Measurements from ENCODE around the gene GALNT10. TPM values are rescaled to one million over a fixed set of nuclear protein-coding genes. Genes with fewer than 3 reads are reported as not detected.
"Not testable (repeated sequence)": the region's sequence is repeated elsewhere in the genome, so short reads cannot be mapped to it uniquely, and the experiment has no call there.

GALNT10 gene
- total and polyA plus RNA-seq, 2 donors (not counting 1 experiment from before 2014, with no cell fraction given): 18.3 to 35.8 TPM

DNA sequence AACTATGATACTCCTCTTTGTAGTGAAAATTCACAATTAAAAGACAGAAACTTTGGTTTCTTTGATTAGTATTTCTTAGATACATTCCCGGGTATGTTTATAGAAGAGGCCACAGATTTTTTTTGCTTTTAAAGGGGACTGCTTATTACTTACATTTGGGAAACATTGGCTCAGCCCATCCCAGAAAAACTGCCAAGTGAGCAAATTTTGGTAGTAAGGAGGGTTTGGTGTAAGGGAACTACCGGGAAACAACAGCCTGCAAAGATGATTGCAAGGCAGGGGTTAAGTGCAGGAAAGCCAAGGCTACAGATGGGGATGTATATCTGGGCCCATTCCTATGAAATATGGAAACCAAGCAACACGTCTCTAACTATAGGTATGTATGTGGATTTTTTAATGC is 166.4 kb downstream of the GALNT10 start:
- H4K20me1 ChIP-seq (ENCODE audit: control insufficient read depth, extremely low read depth, insufficient read depth, low read length): no peaks in the 10 kb centered on the region
- H3K9ac ChIP-seq (ENCODE audit: insufficient read depth, low read length): no peak overlapping the region
- no peaks in the 10 kb centered on the region for H3K9me3 ChIP-seq (ENCODE audit: control insufficient read depth, insufficient read depth, low read depth, low read length)
- H2AFZ ChIP-seq (ENCODE audit: low read length): no peak overlapping the region
- no peaks in the 10 kb centered on the region for H3K36me3 ChIP-seq (ENCODE audit: control insufficient read depth, insufficient read depth, low read length)
- H3K27ac ChIP-seq (ENCODE audit: insufficient read depth, low read length): no peak overlapping the region
- TF ChIP-seq EZH2 (IDR thresholded peaks at IDR 0.05; ENCODE audit: low read length, missing control alignments): no peak
- TF ChIP-seq, protein P1, sequence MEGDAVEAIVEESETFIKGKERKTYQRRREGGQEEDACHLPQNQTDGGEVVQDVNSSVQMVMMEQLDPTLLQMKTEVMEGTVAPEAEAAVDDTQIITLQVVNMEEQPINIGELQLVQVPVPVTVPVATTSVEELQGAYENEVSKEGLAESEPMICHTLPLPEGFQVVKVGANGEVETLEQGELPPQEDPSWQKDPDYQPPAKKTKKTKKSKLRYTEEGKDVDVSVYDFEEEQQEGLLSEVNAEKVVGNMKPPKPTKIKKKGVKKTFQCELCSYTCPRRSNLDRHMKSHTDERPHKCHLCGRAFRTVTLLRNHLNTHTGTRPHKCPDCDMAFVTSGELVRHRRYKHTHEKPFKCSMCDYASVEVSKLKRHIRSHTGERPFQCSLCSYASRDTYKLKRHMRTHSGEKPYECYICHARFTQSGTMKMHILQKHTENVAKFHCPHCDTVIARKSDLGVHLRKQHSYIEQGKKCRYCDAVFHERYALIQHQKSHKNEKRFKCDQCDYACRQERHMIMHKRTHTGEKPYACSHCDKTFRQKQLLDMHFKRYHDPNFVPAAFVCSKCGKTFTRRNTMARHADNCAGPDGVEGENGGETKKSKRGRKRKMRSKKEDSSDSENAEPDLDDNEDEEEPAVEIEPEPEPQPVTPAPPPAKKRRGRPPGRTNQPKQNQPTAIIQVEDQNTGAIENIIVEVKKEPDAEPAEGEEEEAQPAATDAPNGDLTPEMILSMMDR (conservative IDR thresholded peaks at IDR 0.05 in 1 of 2, IDR thresholded peaks at IDR 0.05 in 1 of 2; ENCODE audit: low read depth in 1 of 2, low read length in 2 of 2): no peak
- H3K79me2 ChIP-seq (ENCODE audit: control insufficient read depth, insufficient read depth, low read length): no peaks in the 10 kb centered on the region
- H3K27me3 ChIP-seq (ENCODE audit: control insufficient read depth, insufficient read depth, low read length): no peaks in the 10 kb centered on the region
- no peak for DNase-seq (ENCODE audit: low read depth in 2 of 2)
- peak overlapping the region; percentile 48 for H3K4me2 ChIP-seq (ENCODE audit: extremely low read depth, insufficient read depth, low read length)
- H3K4me3 ChIP-seq (replicated peaks in 1 of 4; ENCODE audit: control extremely low read depth in 1 of 4, insufficient read depth in 1 of 4, low read depth in 3 of 4, low read length in 4 of 4): no peak overlapping the region
- peaks cover 17% of the 10 kb centered on the region for H3K4me1 ChIP-seq (ENCODE audit: control insufficient read depth, extremely low read depth, insufficient read depth, low read length)

DNA sequence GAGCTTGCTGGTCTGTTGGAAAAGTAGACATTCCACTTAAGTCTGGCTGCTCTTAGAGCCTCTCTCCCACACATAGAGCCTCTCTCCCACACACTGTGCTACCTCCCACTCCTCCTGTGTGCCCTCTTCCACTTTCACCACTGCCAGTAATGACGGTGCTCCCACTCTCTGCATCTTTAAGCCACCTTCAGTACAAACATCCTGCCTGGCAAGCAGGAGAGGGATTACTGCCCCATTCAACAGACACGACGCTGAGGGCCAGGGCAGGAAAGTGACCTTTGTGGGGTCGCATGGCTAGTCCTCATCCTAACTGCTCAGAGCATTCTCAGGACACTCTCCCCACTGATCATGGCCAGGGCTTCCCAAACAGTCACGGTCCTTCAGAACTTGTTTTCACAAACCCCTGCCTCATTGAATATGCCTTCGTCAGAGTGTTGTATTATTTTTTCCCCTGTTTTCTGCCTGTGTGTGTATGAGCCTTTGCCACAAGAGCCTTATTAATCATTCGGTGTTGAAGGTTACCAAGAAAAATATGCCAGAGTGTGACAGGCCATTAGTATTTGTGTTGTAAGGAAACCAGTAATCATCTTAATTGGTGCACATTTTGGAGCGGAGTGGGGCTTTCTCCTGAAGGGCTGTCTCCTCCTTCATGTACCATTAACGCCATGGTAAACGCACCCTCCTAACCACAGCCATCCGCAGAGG is 168.1 kb downstream of the GALNT10 start:
- Histone ChIP-seq H3K9me3 (ENCODE audit: control insufficient read depth, insufficient read depth, low read depth, low read length) (no peaks in the 10 kb centered on the region), H3K27ac (ENCODE audit: insufficient read depth, low read length) (peak overlapping the region; percentile 6), H3K27me3 (ENCODE audit: control insufficient read depth, insufficient read depth, low read length) (no peaks in the 10 kb centered on the region), H3K4me2 (ENCODE audit: extremely low read depth, insufficient read depth, low read length) (no peak overlapping the region), H3K4me3 (replicated peaks in 1 of 4; ENCODE audit: control extremely low read depth in 1 of 4, insufficient read depth in 1 of 4, low read depth in 3 of 4, low read length in 4 of 4) (no peak overlapping the region), H3K9ac (ENCODE audit: insufficient read depth, low read length) (no peak overlapping the region), H3K79me2 (ENCODE audit: control insufficient read depth, insufficient read depth, low read length) (no peaks in the 10 kb centered on the region), H3K36me3 (ENCODE audit: control insufficient read depth, insufficient read depth, low read length) (no peaks in the 10 kb centered on the region), H2AFZ (ENCODE audit: low read length) (no peak overlapping the region), H4K20me1 (ENCODE audit: control insufficient read depth, extremely low read depth, insufficient read depth, low read length) (no peaks in the 10 kb centered on the region), H3K4me1 (ENCODE audit: control insufficient read depth, extremely low read depth, insufficient read depth, low read length) (peaks cover 17% of the 10 kb centered on the region)
- TF ChIP-seq, protein P1 (conservative IDR thresholded peaks at IDR 0.05 in 1 of 2, IDR thresholded peaks at IDR 0.05 in 1 of 2; ENCODE audit: low read depth in 1 of 2, low read length in 2 of 2): no peak
- TF ChIP-seq EZH2 (IDR thresholded peaks at IDR 0.05; ENCODE audit: low read length, missing control alignments): no peak
- peak; percentile 50 to 85 for DNase-seq (ENCODE audit: low read depth in 2 of 2)

DNA sequence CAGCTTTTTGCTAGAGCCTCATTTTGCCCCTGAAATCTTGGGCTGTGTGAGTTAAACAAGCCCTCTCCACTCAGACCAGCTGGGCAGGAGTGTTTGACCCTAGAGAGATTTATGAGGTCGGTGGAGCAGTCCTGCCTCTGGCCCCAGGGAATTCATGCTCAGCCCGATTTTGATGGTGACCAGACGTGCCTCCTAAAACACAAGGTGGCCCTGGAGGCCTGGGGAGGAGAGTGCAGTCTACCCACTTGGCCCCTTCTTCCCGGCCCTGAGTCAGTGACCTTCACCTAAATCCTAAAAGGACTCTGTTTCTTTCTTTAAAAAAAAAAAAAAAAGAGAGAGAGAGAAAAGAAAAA is 168.7 kb downstream of the GALNT10 start:
- Histone ChIP-seq H2AFZ (ENCODE audit: low read length) (no peak overlapping the region), H3K79me2 (ENCODE audit: control insufficient read depth, insufficient read depth, low read length) (no peaks in the 10 kb centered on the region), H3K4me3 (replicated peaks in 1 of 4; ENCODE audit: control extremely low read depth in 1 of 4, insufficient read depth in 1 of 4, low read depth in 3 of 4, low read length in 4 of 4) (no peak overlapping the region), H3K36me3 (ENCODE audit: control insufficient read depth, insufficient read depth, low read length) (no peaks in the 10 kb centered on the region), H3K4me2 (ENCODE audit: extremely low read depth, insufficient read depth, low read length) (no peak overlapping the region), H3K9me3 (ENCODE audit: control insufficient read depth, insufficient read depth, low read depth, low read length) (no peaks in the 10 kb centered on the region), H3K9ac (ENCODE audit: insufficient read depth, low read length) (no peak overlapping the region), H3K27me3 (ENCODE audit: control insufficient read depth, insufficient read depth, low read length) (no peaks in the 10 kb centered on the region), H4K20me1 (ENCODE audit: control insufficient read depth, extremely low read depth, insufficient read depth, low read length) (no peaks in the 10 kb centered on the region), H3K4me1 (ENCODE audit: control insufficient read depth, extremely low read depth, insufficient read depth, low read length) (peaks cover 17% of the 10 kb centered on the region), H3K27ac (ENCODE audit: insufficient read depth, low read length) (peak overlapping the region; percentile 6)
- TF ChIP-seq EZH2 (IDR thresholded peaks at IDR 0.05; ENCODE audit: low read length, missing control alignments): no peak
- TF ChIP-seq, protein P1 (conservative IDR thresholded peaks at IDR 0.05 in 1 of 2, IDR thresholded peaks at IDR 0.05 in 1 of 2; ENCODE audit: low read depth in 1 of 2, low read length in 2 of 2): no peak
- DNase-seq (ENCODE audit: low read depth in 2 of 2): no peak

DNA sequence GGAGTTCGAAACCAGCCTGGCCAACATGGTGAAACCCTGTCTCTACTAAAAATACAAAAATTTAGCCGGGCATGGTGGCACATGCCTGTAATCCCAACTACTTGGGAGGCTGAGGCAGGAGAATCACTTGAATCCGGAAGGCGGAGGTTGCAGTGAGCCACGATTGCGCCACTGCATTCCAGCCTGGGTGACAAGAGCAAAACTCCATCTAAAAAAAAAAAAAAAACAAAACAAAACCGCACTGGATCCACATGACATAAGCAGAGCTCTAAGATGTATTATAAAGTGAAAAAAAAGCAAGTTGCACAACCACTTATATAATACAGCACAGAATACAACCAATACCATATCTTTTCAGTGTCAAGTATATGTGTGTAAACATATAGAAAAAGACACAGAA is 169.7 kb downstream of the GALNT10 start:
- not testable (repeated sequence) for H4K20me1 ChIP-seq (ENCODE audit: control insufficient read depth, extremely low read depth, insufficient read depth, low read length); H3K27me3 ChIP-seq (ENCODE audit: control insufficient read depth, insufficient read depth, low read length); H3K9me3 ChIP-seq (ENCODE audit: control insufficient read depth, insufficient read depth, low read depth, low read length); H3K27ac ChIP-seq (ENCODE audit: insufficient read depth, low read length); H3K4me2 ChIP-seq (ENCODE audit: extremely low read depth, insufficient read depth, low read length); H3K9ac ChIP-seq (ENCODE audit: insufficient read depth, low read length); H2AFZ ChIP-seq (ENCODE audit: low read length); H3K36me3 ChIP-seq (ENCODE audit: control insufficient read depth, insufficient read depth, low read length); H3K4me3 ChIP-seq (replicated peaks in 1 of 4; ENCODE audit: control extremely low read depth in 1 of 4, insufficient read depth in 1 of 4, low read depth in 3 of 4, low read length in 4 of 4); H3K79me2 ChIP-seq (ENCODE audit: control insufficient read depth, insufficient read depth, low read length)
- peaks cover 19% of the 10 kb centered on the region for H3K4me1 ChIP-seq (ENCODE audit: control insufficient read depth, extremely low read depth, insufficient read depth, low read length)
- DNase-seq (ENCODE audit: low read depth in 2 of 2): peak; percentile 44 to 77

Measured in fibroblast of lung (primary cell).